Measurements from ENCODE around the gene UPK2.

DNA sequence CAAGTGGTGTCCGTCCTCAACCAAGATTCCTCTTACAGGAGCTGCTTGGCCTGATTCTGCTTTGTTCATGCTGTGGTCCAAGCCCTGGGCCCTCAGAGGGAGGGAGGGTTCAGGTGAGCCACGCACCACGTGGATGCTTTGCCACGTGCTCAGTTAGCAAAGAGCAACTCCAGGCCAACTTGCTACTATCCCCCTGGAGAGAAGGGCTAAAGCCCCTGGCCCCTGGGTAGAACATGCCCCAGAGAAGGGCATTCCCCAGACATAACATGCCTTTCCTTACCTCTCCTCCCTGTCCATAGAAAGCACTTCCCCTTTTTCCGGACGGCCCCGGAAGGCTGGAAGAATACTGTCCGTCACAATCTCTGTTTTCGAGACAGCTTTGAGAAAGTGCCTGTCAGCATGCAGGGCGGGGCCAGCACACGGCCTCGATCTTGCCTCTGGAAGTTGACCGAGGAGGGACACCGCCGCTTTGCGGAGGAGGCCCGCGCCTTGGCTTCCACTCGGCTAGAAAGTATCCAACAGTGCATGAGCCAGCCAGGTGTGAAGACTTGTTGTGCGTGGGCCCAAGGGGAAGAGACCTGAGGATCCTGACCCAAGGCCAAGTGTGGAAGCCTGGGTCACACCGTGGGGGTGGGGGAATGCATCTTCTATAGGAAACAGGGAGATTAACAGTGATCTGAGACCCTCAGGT lies 24.2 kb downstream of the UPK2 start:
- TF ChIP-seq GATA1 (IDR thresholded peaks at IDR 0.05; ENCODE audit: low read depth, low read length) (no peak), POLR2A (IDR thresholded peaks at IDR 0.05; ENCODE audit: low read length) (no peak)
